A549 (cell line): ENCODE data around the gene LAIR1. TPM values are rescaled to one million over a fixed set of nuclear protein-coding genes. Genes with fewer than 3 reads are reported as not detected.

Source experiments
- ATAC-seq, 2 experiments: fragments of 200-7000 bp in 1 of 2; fragments of >200 bp in 1 of 2; cut with Nextera tagmentation in 1 of 2; cut with Tn5 transposase in 1 of 2; 3 replicates each; pipeline versions ENCODE4 v1.8.0 to v1.9.1; 2018 to 2020; ENCODE audit warnings: mild to moderate bottlenecking in 1 of 2, moderate library complexity in 1 of 2
- CTCF ChIA-PET: fragments of 300-600 bp; sonication (Branson Sonifier 250); formaldehyde crosslinking; extraction: SDS; loops from one replicate; lab custom pipeline; 2021; ENCODE audit warnings: antibody characterized with exemption, inconsistent platforms; lab: Yijun Ruan, JAX
- POLR2A ChIA-PET: fragments of 350-600 bp; formaldehyde crosslinking; extraction: SDS; loops from one replicate; lab custom pipeline; 2021; ENCODE audit warnings: antibody characterized with exemption, inconsistent platforms; lab: Yijun Ruan, JAX
- DNase-seq, 2 experiments: peaks; one replicate each; pipeline versions ENCODE4 v3.0.0 to v3.0.0-alpha.2; 2011 to 2016; ENCODE audit warnings: low read depth in 1 of 2, low spot score in 1 of 2
- FAIRE-seq: peaks from 2 replicates; lab custom pipeline; 2011; peaks lifted over from hg19 to GRCh38; lab: Jason Lieb, UNC
- H3K27ac ChIP-seq, 2 experiments: fragments of >200 bp; sonication (Bioruptor Twin); formaldehyde crosslinking; 3 replicates each; pipeline ENCODE4 v1.5.1; 2016 to 2017
- H3K4me1 ChIP-seq: fragments of >200 bp; sonication (Bioruptor Twin); formaldehyde crosslinking; 3 replicates; pipeline ENCODE4 v1.6.1; 2016
- H3K4me2 ChIP-seq: fragments of >200 bp; sonication (Bioruptor Twin); formaldehyde crosslinking; 3 replicates; pipeline ENCODE4 v1.6.1; 2016
- H3K4me3 ChIP-seq: fragments of >200 bp; sonication (Bioruptor Twin); formaldehyde crosslinking; 3 replicates; pipeline ENCODE4 v1.5.1; 2016
- H3K9me3 ChIP-seq: fragments of >200 bp; sonication (Bioruptor Twin); formaldehyde crosslinking; 3 replicates; pipeline ENCODE4 v1.6.1; 2016
- CHD4 ChIP-seq: fragments of 200-600 bp; sonication (generic); IDR thresholded peaks from 2 replicates; pipeline ENCODE4 v1.6.1; 2016; ENCODE audit warnings: antibody characterized with exemption, mild to moderate bottlenecking, borderline replicate concordance
- EHF ChIP-seq: fragments of 250-450 bp; sonication (Bioruptor Pico); IDR thresholded peaks from 2 replicates; pipeline ENCODE4 v1.5.0; 2020; ENCODE audit warnings: mild to moderate bottlenecking
- EP300 ChIP-seq, 2 experiments: fragments of >200 bp; sonication (Bioruptor Twin); formaldehyde crosslinking; IDR thresholded peaks; 2 replicates in 1 of 2; 3 replicates in 1 of 2; pipeline ENCODE4 v1.6.1; 2016 to 2017
- ESRRA ChIP-seq: fragments of 150-350 bp; IDR thresholded peaks from 2 replicates; pipeline ENCODE4 v1.6.1; 2014; ENCODE audit warnings: mild to moderate bottlenecking, low read length, borderline replicate concordance
- FOSB ChIP-seq: fragments of 250-450 bp; sonication (Bioruptor Pico); IDR thresholded peaks from 2 replicates; pipeline ENCODE4 v1.5.0; 2020; ENCODE audit warnings: mild to moderate bottlenecking, moderate library complexity
- FOSL2 ChIP-seq, 2 experiments: fragments of 450-650 bp in 1 of 2; fragments of >200 bp in 1 of 2; sonication (Bioruptor Twin) in 1 of 2; formaldehyde crosslinking; IDR thresholded peaks; 2 replicates each; pipeline versions ENCODE4 v1.5.0 to v1.6.1; 2016 to 2020; ENCODE audit warnings: mild to moderate bottlenecking in 1 of 2, moderate library complexity in 1 of 2
- FOXS1 ChIP-seq: fragments of 250-450 bp; sonication (Bioruptor Pico); IDR thresholded peaks from 2 replicates; pipeline ENCODE4 v1.5.0; 2020; ENCODE audit warnings: mild to moderate bottlenecking, moderate library complexity
- GATA3 ChIP-seq: IDR thresholded peaks from 2 replicates; pipeline ENCODE4 v1.6.1; 2012; ENCODE audit warnings: borderline replicate concordance
- HDAC2 ChIP-seq: fragments of 200-600 bp; sonication (generic); IDR thresholded peaks from 2 replicates; pipeline ENCODE4 v1.6.1; 2016
- HOXA7 ChIP-seq: fragments of 250-450 bp; sonication (Bioruptor Pico); IDR thresholded peaks from 2 replicates; pipeline ENCODE4 v1.5.0; 2020; ENCODE audit warnings: mild to moderate bottlenecking, moderate library complexity
- PHF8 ChIP-seq: fragments of 200-600 bp; sonication (generic); IDR thresholded peaks from 2 replicates; pipeline ENCODE4 v1.6.1; 2016; ENCODE audit warnings: low read depth, mild to moderate bottlenecking, antibody characterized with exemption, moderate library complexity, borderline replicate concordance
- POLR2AphosphoS2 ChIP-seq: conservative IDR thresholded peaks from 2 replicates; pipeline ENCODE4 v1.6.1; 2012; ENCODE audit warnings: low read length, improper control_type of control experiment, inconsistent platforms
- RAD21 ChIP-seq, 2 experiments: fragments of >200 bp in 1 of 2; sonication (Bioruptor Twin) in 1 of 2; formaldehyde crosslinking in 1 of 2; IDR thresholded peaks in 1 of 2; conservative IDR thresholded peaks in 1 of 2; 2 replicates in 1 of 2; 3 replicates in 1 of 2; pipeline ENCODE4 v1.6.1; 2012 to 2018; ENCODE audit warnings: inconsistent platforms in 1 of 2
- RARB ChIP-seq: fragments of 250-450 bp; sonication (Bioruptor Pico); IDR thresholded peaks from 2 replicates; pipeline ENCODE4 v1.8.0; 2021; ENCODE audit warnings: mild to moderate bottlenecking, moderate library complexity
- SMC3 ChIP-seq: fragments of >200 bp; sonication (Bioruptor Twin); formaldehyde crosslinking; IDR thresholded peaks from 3 replicates; pipeline ENCODE4 v1.6.1; 2018; ENCODE audit warnings: inconsistent platforms
- ZC3H11A ChIP-seq: fragments of 450-650 bp; IDR thresholded peaks from 2 replicates; pipeline ENCODE4 v1.6.1; 2014; ENCODE audit warnings: antibody characterized with exemption, mild to moderate bottlenecking
- ZSCAN20 ChIP-seq: fragments of 250-450 bp; sonication (Bioruptor Pico); IDR thresholded peaks from 2 replicates; pipeline ENCODE4 v1.8.0; 2022; ENCODE audit warnings: mild to moderate bottlenecking, moderate library complexity
- WGBS: methylation state at CpG from one replicate; pipeline ENCODE4 v1.1.6; 2017; ENCODE audit errors: missing lambda C conversion rate; 5-methylcytosine and 5-hydroxymethylcytosine counted together
- polyA plus RNA-seq, 4 experiments: library from polyadenylated mRNA; depleted of rRNA in 3 of 4; stranded (reverse); fragments of >200 nt; fragmentation: RNase III in 1 of 4; extraction: RNeasy Plus Mini Kit Qiagen cat#74134 plus additional on column Dnase treatment in 1 of 4; gene quantifications; 2 replicates in 3 of 4; 3 replicates in 1 of 4; pipeline ENCODE4 v1.2.3, GENCODE V29; 2011 to 2017
- TF ChIP-seq, protein P1 (sequence below): fragments of >200 bp; sonication (Bioruptor Twin); formaldehyde crosslinking; IDR thresholded peaks from 3 replicates; pipeline ENCODE4 v1.5.1; 2016
- TF ChIP-seq, protein P2 (sequence below): fragments of 450-650 bp; IDR thresholded peaks from 2 replicates; pipeline ENCODE4 v1.6.1; 2014; ENCODE audit warnings: antibody characterized with exemption
- TF ChIP-seq, protein P3 (sequence below): fragments of 250-450 bp; sonication (Bioruptor Pico); IDR thresholded peaks from 2 replicates; pipeline ENCODE4 v1.5.0; 2021; ENCODE audit warnings: mild to moderate bottlenecking, moderate library complexity, borderline replicate concordance
- TF ChIP-seq, protein P4 (sequence below): fragments of 250-450 bp; sonication (Bioruptor Pico); IDR thresholded peaks from 2 replicates; pipeline ENCODE4 v1.5.0; 2020; ENCODE audit warnings: low read depth, mild to moderate bottlenecking, moderate library complexity
- TF ChIP-seq, protein P5 (sequence below): fragments of 200-600 bp; sonication (generic); IDR thresholded peaks from 2 replicates; pipeline ENCODE4 v1.6.1; 2016; ENCODE audit warnings: antibody characterized with exemption, mild to moderate bottlenecking, moderate library complexity
- TF ChIP-seq, protein P6 (sequence below): fragments of >200 bp; sonication (Bioruptor Twin); formaldehyde crosslinking; IDR thresholded peaks from 3 replicates; pipeline ENCODE4 v1.6.1; 2016

LAIR1 gene
- polyA plus RNA-seq, 2 of the 4 experiments (the other 2 are of a cell fraction), result not detected

DNA sequence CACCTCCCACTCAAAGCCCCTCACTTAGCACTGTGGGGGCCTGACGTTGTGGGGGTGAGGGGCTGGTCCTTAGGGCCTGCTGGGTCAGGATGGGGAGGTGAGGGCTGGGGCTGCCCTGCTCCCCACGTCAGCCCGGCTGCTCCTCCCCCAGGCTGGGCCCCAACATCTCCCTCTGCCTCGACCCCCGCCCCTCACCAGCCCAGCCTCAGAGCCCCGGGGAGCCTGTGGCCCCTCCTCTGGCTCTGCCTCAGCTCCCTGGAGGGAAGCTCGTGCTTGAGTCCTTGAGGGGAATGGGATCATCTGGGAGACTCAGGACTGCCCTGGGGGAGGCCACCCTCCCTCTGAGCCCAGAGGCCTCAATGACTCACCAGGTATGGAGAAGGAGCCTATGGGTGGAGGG, 32.6 kb downstream of the LAIR1 start:
- WGBS, result no CpG with 5 or more reads among the region's 7 CpGs
- TF ChIP-seq EP300 (IDR thresholded peaks at IDR 0.05) (no peak), ZC3H11A (no peak), ESRRA (no peak), FOSB (no peak), CHD4 (no peak), FOXS1 (CRISPR knock-in tag) (no peak), HOXA7 (CRISPR knock-in tag) (no peak)
- TF ChIP-seq, protein P1, sequence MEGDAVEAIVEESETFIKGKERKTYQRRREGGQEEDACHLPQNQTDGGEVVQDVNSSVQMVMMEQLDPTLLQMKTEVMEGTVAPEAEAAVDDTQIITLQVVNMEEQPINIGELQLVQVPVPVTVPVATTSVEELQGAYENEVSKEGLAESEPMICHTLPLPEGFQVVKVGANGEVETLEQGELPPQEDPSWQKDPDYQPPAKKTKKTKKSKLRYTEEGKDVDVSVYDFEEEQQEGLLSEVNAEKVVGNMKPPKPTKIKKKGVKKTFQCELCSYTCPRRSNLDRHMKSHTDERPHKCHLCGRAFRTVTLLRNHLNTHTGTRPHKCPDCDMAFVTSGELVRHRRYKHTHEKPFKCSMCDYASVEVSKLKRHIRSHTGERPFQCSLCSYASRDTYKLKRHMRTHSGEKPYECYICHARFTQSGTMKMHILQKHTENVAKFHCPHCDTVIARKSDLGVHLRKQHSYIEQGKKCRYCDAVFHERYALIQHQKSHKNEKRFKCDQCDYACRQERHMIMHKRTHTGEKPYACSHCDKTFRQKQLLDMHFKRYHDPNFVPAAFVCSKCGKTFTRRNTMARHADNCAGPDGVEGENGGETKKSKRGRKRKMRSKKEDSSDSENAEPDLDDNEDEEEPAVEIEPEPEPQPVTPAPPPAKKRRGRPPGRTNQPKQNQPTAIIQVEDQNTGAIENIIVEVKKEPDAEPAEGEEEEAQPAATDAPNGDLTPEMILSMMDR, result no peak
- ChIA-PET POLR2A (no interaction called here), CTCF (interaction anchor here (0.6 kb wide), 1 partner anchor 520 kb away, joined by 3 read pairs; no protein-coding TSS in a partner anchor)
- Histone ChIP-seq H3K4me2 (no peak overlapping the region), H3K4me3 (no peak overlapping the region), H3K27ac (no peak overlapping the region), H3K4me1 (no peaks in the 10 kb centered on the region), H3K9me3 (0 out of 3 replicates have a peak, but pooled peaks cover 4% of the 10 kb centered on the region)
- ATAC-seq (no peak), DNase-seq (no peak), FAIRE-seq (no peak)

DNA sequence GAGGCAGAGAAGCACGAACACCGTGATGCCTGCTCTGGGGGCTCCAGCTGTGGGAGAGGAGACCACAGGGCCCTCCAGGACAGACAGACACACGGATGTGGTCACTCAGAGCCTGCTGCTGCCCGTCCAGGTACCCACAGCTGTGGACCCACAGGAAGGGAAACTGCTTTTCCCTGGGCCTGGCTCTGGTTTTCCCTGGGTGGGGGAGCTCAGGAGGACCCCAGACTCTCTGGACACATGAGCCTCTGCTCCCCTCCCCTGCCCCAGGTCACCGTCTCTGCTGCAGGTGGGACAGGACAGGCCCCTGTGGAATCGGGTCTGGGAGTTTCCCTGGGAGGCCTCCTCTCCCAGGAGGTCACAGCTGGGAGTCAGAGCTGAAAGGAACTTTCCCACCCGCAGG, 33.1 kb downstream of the LAIR1 start:
- TF ChIP-seq, protein P2, sequence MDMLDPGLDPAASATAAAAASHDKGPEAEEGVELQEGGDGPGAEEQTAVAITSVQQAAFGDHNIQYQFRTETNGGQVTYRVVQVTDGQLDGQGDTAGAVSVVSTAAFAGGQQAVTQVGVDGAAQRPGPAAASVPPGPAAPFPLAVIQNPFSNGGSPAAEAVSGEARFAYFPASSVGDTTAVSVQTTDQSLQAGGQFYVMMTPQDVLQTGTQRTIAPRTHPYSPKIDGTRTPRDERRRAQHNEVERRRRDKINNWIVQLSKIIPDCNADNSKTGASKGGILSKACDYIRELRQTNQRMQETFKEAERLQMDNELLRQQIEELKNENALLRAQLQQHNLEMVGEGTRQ, result no peak
- TF ChIP-seq CHD4, result no peak
- TF ChIP-seq FOSL2 (IDR thresholded peaks at IDR 0.05), result no peak
- TF ChIP-seq FOSL2 (CRISPR knock-in tag; IDR thresholded peaks at IDR 0.05), result no peak
- TF ChIP-seq GATA3, result no peak
- TF ChIP-seq, protein P3, sequence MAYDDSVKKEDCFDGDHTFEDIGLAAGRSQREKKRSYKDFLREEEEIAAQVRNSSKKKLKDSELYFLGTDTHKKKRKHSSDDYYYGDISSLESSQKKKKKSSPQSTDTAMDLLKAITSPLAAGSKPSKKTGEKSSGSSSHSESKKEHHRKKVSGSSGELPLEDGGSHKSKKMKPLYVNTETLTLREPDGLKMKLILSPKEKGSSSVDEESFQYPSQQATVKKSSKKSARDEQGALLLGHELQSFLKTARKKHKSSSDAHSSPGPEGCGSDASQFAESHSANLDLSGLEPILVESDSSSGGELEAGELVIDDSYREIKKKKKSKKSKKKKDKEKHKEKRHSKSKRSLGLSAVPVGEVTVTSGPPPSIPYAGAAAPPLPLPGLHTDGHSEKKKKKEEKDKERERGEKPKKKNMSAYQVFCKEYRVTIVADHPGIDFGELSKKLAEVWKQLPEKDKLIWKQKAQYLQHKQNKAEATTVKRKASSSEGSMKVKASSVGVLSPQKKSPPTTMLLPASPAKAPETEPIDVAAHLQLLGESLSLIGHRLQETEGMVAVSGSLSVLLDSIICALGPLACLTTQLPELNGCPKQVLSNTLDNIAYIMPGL (CRISPR knock-in tag), result no peak
- no peak for TF ChIP-seq SMC3
- no peak for TF ChIP-seq HDAC2
- TF ChIP-seq EHF (CRISPR knock-in tag), result no peak
- no peak for TF ChIP-seq FOXS1 (CRISPR knock-in tag)
- TF ChIP-seq RAD21 (conservative IDR thresholded peaks at IDR 0.05 in 1 of 2, IDR thresholded peaks at IDR 0.05 in 1 of 2), result no peak
- TF ChIP-seq, protein P4, sequence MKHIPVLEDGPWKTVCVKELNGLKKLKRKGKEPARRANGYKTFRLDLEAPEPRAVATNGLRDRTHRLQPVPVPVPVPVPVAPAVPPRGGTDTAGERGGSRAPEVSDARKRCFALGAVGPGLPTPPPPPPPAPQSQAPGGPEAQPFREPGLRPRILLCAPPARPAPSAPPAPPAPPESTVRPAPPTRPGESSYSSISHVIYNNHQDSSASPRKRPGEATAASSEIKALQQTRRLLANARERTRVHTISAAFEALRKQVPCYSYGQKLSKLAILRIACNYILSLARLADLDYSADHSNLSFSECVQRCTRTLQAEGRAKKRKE, result no peak
- TF ChIP-seq POLR2AphosphoS2, result no peak
- no peak for TF ChIP-seq RARB (CRISPR knock-in tag)
- TF ChIP-seq, protein P5, sequence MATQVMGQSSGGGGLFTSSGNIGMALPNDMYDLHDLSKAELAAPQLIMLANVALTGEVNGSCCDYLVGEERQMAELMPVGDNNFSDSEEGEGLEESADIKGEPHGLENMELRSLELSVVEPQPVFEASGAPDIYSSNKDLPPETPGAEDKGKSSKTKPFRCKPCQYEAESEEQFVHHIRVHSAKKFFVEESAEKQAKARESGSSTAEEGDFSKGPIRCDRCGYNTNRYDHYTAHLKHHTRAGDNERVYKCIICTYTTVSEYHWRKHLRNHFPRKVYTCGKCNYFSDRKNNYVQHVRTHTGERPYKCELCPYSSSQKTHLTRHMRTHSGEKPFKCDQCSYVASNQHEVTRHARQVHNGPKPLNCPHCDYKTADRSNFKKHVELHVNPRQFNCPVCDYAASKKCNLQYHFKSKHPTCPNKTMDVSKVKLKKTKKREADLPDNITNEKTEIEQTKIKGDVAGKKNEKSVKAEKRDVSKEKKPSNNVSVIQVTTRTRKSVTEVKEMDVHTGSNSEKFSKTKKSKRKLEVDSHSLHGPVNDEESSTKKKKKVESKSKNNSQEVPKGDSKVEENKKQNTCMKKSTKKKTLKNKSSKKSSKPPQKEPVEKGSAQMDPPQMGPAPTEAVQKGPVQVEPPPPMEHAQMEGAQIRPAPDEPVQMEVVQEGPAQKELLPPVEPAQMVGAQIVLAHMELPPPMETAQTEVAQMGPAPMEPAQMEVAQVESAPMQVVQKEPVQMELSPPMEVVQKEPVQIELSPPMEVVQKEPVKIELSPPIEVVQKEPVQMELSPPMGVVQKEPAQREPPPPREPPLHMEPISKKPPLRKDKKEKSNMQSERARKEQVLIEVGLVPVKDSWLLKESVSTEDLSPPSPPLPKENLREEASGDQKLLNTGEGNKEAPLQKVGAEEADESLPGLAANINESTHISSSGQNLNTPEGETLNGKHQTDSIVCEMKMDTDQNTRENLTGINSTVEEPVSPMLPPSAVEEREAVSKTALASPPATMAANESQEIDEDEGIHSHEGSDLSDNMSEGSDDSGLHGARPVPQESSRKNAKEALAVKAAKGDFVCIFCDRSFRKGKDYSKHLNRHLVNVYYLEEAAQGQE, result no peak
- TF ChIP-seq, protein P6, sequence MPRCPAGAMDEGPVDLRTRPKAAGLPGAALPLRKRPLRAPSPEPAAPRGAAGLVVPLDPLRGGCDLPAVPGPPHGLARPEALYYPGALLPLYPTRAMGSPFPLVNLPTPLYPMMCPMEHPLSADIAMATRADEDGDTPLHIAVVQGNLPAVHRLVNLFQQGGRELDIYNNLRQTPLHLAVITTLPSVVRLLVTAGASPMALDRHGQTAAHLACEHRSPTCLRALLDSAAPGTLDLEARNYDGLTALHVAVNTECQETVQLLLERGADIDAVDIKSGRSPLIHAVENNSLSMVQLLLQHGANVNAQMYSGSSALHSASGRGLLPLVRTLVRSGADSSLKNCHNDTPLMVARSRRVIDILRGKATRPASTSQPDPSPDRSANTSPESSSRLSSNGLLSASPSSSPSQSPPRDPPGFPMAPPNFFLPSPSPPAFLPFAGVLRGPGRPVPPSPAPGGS, result no peak
- no peak for TF ChIP-seq PHF8
- TF ChIP-seq ZSCAN20 (CRISPR knock-in tag), result no peak
- no peak for TF ChIP-seq ZC3H11A
- ChIA-PET CTCF (interaction anchor here (1.7 kb wide), 1 partner anchor 65 kb away, joined by 4 read pairs; no protein-coding TSS in a partner anchor), POLR2A (no interaction called here)
- ATAC-seq, result no peak
- DNase-seq, result no peak
- Histone ChIP-seq H3K9me3 (0 out of 3 replicates have a peak, but pooled peaks cover 5% of the 10 kb centered on the region), H3K4me1 (no peaks in the 10 kb centered on the region), H3K4me2 (no peak overlapping the region), H3K4me3 (no peak overlapping the region), H3K27ac (no peak overlapping the region)
- FAIRE-seq, result no peak
- 18% methylated on average over 6 of the region's 7 CpGs for WGBS
